ENCODE results near the gene IMMP2L.

Gene IMMP2L

GRCh38 chr7:111140091-111140865 lies 422.0 kb downstream of the IMMP2L start:
- no peak for DNase-seq (ENCODE audit: low read depth)
- TF ChIP-seq, protein P1, sequence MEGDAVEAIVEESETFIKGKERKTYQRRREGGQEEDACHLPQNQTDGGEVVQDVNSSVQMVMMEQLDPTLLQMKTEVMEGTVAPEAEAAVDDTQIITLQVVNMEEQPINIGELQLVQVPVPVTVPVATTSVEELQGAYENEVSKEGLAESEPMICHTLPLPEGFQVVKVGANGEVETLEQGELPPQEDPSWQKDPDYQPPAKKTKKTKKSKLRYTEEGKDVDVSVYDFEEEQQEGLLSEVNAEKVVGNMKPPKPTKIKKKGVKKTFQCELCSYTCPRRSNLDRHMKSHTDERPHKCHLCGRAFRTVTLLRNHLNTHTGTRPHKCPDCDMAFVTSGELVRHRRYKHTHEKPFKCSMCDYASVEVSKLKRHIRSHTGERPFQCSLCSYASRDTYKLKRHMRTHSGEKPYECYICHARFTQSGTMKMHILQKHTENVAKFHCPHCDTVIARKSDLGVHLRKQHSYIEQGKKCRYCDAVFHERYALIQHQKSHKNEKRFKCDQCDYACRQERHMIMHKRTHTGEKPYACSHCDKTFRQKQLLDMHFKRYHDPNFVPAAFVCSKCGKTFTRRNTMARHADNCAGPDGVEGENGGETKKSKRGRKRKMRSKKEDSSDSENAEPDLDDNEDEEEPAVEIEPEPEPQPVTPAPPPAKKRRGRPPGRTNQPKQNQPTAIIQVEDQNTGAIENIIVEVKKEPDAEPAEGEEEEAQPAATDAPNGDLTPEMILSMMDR (IDR thresholded peaks at IDR 0.05; ENCODE audit: insufficient read depth, low read depth, low read length, missing control alignments): no peak
- no peak overlapping the region for H3K4me3 ChIP-seq (ENCODE audit: low read depth, low read length)

GRCh38 chr7:111138586-111138985 lies 423.7 kb downstream of the IMMP2L start:
- TF ChIP-seq, protein P1 (IDR thresholded peaks at IDR 0.05; ENCODE audit: insufficient read depth, low read depth, low read length, missing control alignments): no peak
- H3K4me3 ChIP-seq (ENCODE audit: low read depth, low read length): no peak overlapping the region
- no peak for DNase-seq (ENCODE audit: low read depth)

- DNase-seq (ENCODE audit: low read depth): peak; percentile 84
- peak overlapping the region; percentile 37 for H3K4me3 ChIP-seq (ENCODE audit: low read depth, low read length)
- TF ChIP-seq, protein P1 (IDR thresholded peaks at IDR 0.05; ENCODE audit: insufficient read depth, low read depth, low read length, missing control alignments): no peak
Measured at GRCh38 chr7:111138193-111138569, 424.1 kb downstream of the IMMP2L start.

DNA sequence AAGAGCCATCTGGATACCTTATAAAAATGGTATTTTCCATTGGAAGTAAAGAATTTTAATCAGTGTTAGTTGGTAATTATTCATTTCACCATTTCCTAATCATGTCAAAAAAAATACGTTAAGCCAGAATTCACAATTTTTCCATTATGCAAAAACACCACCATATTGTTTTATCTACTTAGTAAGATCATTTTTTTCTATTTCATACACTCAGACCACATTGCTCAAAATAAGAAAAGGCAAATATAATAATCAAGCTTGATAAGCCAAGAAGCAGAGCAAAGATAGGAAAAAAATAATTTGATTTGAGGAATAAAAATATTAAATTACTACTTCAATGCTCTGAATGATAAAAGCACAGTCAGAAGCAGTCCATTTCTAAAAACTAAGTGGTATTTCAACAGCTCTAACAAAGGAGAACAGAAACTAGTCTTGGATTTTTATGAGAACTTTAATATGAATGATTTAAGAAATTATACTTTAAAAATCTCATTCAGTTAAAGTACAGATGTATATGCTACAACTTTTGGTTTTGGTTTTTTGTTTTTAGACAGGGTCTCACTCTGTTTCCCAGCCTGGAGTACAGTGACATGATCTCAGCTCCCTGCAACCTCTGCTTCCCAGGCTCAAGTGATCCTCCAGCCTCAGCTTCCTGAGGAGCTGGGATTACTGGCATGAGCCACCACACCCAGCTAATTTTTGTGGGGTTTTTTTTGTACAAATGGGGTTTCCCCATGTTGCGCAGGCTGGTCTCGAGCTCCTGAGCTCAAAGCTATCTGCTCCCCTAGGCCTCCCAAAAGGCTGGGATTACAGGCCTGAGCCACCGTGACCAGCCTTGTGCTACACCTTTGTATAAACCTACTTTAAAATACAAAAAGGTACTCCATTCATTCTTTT lies 424.7 kb downstream of the IMMP2L start:
- H3K4me3 ChIP-seq (ENCODE audit: low read depth, low read length): peak overlapping the region; percentile 37
- TF ChIP-seq, protein P1 (IDR thresholded peaks at IDR 0.05; ENCODE audit: insufficient read depth, low read depth, low read length, missing control alignments): no peak
- peak; percentile 48 for DNase-seq (ENCODE audit: low read depth)

GRCh38 chr7:111132833-111133232 lies 429.5 kb downstream of the IMMP2L start:
- no peak for DNase-seq (ENCODE audit: low read depth)
- H3K4me3 ChIP-seq (ENCODE audit: low read depth, low read length): no peak overlapping the region

GRCh38 chr7:111129435-111129834 lies 432.9 kb downstream of the IMMP2L start:
- H3K4me3 ChIP-seq (ENCODE audit: low read depth, low read length): no peak overlapping the region
- TF ChIP-seq, protein P1 (IDR thresholded peaks at IDR 0.05; ENCODE audit: insufficient read depth, low read depth, low read length, missing control alignments): no peak
- no peak for DNase-seq (ENCODE audit: low read depth)

More at GRCh38 chr7:111132833-111133232, 429.5 kb downstream of the IMMP2L start:
- TF ChIP-seq, protein P1 (IDR thresholded peaks at IDR 0.05; ENCODE audit: insufficient read depth, low read depth, low read length, missing control alignments): no peak
